Fibroblast of skin of back (primary cell): ENCODE results near the gene ACLY.
"Not testable (repeated sequence)": the region's sequence is repeated elsewhere in the genome, so short reads cannot be mapped to it uniquely, and the experiment has no call there.

Experiments used
- DNase-seq: peaks from one replicate; pipeline ENCODE4 v3.0.0-alpha.2; 2013

Gene ACLY

GRCh38 chr17:41939044-41939692 is 20.4 kb upstream of the ACLY start:
- DNase-seq: no peak

DNA sequence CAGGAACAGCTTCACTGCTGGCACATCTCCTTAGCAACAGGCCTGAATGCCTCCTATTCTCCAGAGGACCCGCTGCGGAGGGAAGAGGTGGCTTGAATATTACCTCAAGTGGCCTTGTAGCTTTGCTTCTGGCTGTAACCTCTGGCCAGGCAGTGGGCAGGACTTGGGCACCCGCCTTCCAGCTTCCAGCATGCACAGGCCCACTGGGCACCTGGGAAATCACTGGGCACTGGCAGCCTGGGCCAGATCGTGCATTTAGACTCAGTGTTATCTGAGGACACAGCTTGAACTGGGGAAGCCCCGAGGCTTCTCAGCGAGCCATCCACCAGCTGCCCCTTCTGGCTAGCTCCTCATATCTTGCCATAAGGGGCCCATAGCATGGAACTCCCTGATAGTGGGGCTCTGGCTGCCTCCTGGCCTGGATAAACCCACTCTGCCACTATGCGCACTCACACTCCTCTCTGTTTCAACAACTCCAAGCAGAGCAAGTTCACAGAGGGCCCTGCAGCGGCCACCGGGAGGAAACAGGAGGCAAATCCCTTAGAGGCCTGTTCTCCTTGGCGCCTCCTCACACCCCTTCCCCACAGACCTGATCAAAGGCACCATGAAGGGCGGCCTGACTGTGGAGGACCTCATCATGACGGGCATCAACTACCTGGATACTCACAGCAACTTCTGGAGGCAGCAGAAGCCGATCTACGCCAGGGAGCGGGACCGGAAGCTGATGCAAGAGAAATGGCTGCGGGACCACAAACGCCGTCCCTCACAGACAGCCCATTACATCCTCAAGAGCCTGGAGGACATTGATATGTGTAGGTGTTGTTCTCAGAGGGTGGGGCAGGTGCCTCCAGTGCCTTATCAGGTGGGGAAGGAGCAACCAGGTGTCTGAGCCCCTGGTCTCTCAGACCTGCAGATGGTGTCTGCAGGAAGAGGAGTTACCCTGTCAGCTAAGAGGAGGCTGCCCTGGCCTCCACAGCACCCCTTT is 19.5 kb upstream of the ACLY start:
- no peak for DNase-seq

GRCh38 chr17:41935641-41936040 is 16.9 kb upstream of the ACLY start:
- no peak for DNase-seq

- no peak for DNase-seq
These were observed 14.2 kb upstream of the ACLY start for GRCh38 chr17:41932816-41933389.

DNA sequence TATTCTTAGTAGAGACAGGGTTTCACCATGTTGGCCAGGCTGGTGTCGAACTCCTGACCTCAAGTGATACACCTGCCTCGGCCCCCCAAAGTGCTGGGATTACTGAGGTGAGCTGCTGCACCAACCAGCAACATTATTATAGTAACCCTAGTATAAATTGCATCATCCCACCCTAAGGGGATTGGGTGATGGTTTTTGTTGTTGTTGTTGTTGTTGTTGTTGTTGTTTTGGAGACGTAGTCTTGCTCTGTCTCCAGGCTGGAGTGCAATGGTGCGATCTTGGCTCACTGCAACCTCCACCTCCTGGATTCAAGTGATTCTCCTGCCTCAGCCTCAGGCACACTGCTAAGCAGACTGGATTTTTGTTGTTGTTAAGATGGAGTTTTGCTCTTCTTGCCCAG is 13.0 kb upstream of the ACLY start:
- DNase-seq: not testable (repeated sequence)

GRCh38 chr17:41930833-41931156 is 12.0 kb upstream of the ACLY start:
- DNase-seq: not testable (repeated sequence)

DNA sequence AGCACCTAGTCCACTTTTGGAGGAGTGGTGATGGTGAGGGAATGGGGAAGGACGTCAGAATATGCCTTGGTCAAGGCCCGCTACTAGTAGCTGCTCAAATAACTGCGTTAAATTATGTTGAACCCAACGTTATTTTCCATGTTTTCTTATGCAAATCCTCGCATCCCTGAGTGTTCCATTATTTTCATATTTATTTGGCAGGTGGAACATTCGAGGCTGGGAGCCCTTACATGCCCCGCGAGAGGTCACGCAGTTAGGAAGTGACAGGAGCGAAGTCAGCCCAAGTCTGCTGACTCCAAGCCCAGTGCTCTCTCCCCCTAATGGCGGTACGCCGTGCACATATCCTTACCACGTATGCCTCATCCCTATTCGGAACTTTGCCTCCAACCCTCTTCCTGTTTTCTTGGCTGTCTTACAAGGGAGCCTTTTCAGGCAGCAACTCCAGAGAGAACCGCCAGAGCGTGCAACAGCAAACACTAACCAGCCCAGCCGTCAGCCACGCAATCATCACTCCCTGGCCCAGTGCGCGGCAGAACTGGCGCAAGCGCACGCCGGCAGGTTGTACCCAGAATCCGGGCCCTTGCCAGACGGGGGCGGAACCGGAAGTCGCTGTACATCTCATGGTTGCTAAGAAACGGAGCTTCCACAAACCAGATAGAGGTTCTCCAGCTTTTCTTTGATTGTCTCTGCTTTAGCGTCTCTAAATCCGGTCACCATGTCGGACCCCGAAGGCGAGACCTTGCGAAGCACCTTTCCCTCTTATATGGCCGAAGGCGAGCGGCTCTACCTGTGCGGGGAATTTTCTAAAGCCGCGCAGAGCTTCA is 11.5 kb upstream of the ACLY start, which contains the start of gene ODAD4:
TSS of gene ODAD4 (plus strand) at position 609 of the 824 bp plus-strand sequence. CDS start at position 716, 107 bp downstream.
- peak; percentile 98 for DNase-seq

GRCh38 chr17:41928693-41929251 is 10.0 kb upstream of the ACLY start:
- DNase-seq: no peak

GRCh38 chr17:41925991-41926590 is 7.3 kb upstream of the ACLY start:
- DNase-seq: no peak

DNA sequence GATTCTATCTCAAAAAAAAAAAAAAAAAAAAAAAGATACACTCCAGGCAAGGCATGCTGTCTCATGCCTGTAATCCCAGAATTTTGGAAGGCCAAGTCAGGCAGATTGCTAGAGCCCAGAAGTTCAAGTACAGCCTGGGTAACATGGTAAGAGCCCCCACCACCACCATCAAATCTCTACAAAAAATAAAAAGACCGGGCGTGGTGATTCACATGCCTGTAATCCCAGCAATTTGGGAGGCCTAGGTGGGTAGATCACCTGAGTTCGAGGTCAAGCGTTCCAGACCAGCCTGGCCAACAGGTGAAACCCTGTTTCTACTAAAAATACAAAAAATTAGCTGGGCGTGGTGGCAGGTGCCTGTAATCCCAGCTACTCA is 1.8 kb upstream of the ACLY start:
- DNase-seq: no peak

DNA sequence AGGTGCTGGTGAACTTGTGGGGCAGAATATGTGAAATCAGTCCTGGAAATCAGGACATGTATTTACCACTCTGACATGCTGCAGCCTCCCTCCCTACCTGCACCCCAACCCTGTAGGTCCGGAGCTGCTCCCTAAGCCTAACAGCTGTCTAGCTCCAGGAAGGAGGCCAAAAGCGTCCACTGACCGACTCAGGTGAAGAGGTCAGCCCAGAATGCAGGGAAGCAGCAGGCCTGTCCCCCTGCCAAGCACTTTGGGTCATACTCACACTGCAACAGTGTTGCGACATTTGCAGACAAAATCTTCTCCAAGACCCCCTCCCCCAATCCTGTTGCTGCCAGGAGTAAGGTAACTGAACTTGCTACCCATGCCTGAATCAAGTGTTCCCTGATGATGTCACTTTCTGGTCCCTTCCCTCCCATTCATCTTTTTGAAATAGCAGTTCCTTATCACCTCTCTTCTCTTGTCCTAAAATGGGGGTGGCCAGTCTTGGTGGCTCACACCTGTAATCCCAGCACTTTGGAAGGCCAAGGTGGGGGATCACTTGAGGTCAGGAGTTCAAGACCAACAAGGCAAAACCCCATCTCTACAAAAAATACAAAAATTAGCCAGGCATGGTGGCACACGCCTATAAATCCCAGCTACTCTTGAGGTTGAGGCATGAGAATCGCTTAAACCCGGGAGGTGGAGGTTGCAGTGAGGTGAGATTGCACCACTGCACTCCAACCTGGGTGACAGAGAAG is 1.3 kb upstream of the ACLY start:
- DNase-seq: no peak

GRCh38 chr17:41919165-41919817 is 540 bp upstream of the ACLY start:
- no peak for DNase-seq

GRCh38 chr17:41917679-41918313 is 955 bp downstream of the ACLY start:
- peak; percentile 50 for DNase-seq

DNA sequence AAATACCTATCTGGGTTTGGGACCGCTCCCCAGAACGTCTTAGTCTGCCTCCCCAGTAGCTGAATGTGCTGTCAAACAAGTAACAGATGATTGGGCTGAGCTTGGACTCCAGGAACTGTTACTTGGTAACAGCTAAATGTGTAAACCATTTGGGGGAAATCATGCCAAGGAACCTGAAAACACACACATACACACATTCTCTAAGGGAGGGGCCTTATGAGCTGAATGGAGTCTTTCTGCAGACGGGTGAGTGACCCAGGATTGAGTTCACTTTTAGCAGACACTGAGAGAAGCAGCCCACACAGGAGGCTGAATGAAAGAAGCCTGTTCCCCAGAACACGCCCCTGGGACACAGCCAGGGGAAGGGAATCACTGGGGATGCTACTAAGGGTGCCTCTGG is 1.6 kb downstream of the ACLY start:
- DNase-seq: peak; percentile 45

GRCh38 chr17:41915566-41915965 is 3.2 kb downstream of the ACLY start:
- no peak for DNase-seq

DNA sequence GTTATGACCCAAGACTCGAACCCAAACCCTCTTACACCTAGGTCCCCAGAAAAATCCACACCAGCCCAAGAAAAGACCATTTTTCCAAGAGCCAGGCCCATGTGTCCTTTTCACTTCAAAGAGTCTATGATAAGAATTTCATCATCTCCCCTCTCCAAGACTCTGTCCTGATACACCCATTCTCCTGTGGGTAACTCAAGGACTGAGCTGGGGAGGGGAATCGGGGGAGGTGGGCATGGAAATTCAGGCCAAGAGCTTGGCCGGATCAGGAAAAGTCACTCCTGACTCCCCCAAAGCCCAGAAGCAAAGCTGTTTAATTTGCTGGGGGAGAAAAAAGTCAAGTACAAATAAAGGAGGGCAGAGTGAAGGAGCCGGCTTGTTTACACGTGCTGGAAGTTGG is 3.7 kb downstream of the ACLY start:
- DNase-seq: no peak

GRCh38 chr17:41914358-41914766 is 4.4 kb downstream of the ACLY start:
- no peak for DNase-seq

DNA sequence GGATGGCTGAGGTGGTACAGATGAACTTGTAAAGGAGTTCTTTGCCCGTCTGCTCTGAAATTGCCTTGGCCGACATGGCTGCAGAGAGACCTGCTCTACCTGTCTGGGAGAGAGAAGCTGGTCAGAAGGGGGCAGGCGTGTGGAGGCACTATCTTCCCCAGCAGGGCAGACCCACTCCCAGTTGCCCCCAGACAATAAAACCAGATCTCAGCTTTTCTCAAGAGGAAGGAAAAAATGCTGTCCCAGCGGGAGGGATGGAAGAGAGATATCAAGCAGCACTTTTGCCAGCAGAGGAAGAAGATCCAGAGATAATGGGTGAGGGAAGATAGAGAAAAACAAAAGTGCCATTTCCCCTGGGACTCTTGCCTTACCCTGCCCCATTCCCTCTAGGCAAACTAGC is 5.0 kb downstream of the ACLY start:
- no peak for DNase-seq

DNA sequence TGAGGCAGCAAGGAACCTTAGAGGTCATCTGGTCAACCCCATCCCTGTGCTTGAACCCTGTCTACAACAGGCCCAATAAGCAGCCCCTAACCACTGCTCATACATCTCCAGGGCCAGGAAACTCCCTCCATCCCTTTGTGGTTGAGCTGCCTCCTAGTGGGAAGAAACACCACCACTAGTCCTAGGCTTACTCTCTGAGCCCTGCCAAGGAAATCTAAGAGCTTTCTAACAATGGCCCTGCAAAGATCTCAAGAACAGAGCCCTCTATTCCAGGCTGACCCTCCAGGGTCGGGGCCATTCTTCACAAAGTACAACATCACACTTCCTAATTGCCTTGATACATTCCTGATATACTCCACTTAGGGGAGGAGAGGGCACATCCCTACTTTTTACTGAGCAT is 5.8 kb downstream of the ACLY start:
- DNase-seq: no peak
